Keratinocyte (primary cell): ENCODE data around the gene USP37.

Experiments
- EZH2 ChIP-seq: IDR thresholded peaks from one replicate; pipeline ENCODE4 v1.6.1; 2012; ENCODE audit warnings: inconsistent platforms, mild to moderate bottlenecking, low read length, moderate library complexity
- TF ChIP-seq, protein P1 (sequence below), 3 experiments: IDR thresholded peaks in 1 of 3; conservative IDR thresholded peaks in 1 of 3; optimal IDR thresholded peaks in 1 of 3; 2 replicates in 2 of 3; 3 replicates in 1 of 3; pipeline versions ENCODE3 to v1.5.1; 2011; ENCODE audit warnings: low read length in 3 of 3, mild to moderate bottlenecking in 3 of 3, moderate library complexity in 2 of 3, control low read depth in 1 of 3, inconsistent platforms in 1 of 3; ENCODE audit not compliant: insufficient read depth in 2 of 3; ENCODE audit errors: extremely low read depth in 1 of 3

DNA sequence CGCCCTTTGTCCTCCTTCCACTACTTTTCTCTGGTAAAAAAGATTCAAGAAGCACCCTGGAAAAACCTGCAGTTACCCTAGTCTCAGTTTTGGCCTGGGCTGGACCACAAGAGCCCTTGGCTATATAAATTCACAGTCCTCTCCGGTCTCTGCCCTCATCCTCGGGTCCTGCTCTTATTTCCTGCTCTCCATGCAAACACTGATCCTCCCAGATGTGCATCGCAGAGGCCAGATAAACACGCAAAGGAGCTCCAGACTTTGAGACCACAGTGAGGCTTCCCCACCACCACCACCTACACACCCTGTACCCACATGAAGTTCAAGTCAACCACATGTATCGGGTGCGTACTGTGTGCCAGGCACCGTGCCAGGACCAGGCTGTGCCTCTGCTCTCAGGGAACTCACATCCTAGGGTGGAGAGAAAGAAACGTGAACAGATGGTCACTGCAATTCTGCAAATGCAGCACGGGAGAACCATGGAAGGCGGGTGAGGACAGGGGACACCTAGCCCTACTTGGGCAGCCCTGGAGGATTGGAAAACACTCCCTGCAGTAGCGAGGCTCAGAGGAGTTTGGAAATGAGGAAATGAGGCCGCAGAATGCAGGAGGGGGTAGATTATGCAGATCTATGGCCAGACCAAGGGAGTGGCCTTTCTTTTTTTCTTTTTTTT, 161.1 kb downstream of the USP37 start:
- TF ChIP-seq, protein P1, sequence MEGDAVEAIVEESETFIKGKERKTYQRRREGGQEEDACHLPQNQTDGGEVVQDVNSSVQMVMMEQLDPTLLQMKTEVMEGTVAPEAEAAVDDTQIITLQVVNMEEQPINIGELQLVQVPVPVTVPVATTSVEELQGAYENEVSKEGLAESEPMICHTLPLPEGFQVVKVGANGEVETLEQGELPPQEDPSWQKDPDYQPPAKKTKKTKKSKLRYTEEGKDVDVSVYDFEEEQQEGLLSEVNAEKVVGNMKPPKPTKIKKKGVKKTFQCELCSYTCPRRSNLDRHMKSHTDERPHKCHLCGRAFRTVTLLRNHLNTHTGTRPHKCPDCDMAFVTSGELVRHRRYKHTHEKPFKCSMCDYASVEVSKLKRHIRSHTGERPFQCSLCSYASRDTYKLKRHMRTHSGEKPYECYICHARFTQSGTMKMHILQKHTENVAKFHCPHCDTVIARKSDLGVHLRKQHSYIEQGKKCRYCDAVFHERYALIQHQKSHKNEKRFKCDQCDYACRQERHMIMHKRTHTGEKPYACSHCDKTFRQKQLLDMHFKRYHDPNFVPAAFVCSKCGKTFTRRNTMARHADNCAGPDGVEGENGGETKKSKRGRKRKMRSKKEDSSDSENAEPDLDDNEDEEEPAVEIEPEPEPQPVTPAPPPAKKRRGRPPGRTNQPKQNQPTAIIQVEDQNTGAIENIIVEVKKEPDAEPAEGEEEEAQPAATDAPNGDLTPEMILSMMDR (optimal IDR thresholded peaks at IDR 0.05 in 1 of 3, IDR thresholded peaks at IDR 0.05 in 1 of 3, conservative IDR thresholded peaks at IDR 0.05 in 1 of 3; ENCODE audit: extremely low read depth in 1 of 3, insufficient read depth in 2 of 3, low read length in 3 of 3): no peak
- no peak for TF ChIP-seq EZH2
